Liver (tissue), 3 donors: ENCODE measurements around the gene PCDH10.

ENCODE experiments used
- ATF3 ChIP-seq: IDR thresholded peaks from 2 replicates; pipeline ENCODE4 v1.6.1; 2016; ENCODE audit warnings: antibody characterized with exemption
- CTCF ChIP-seq: fragments of 150-350 bp; IDR thresholded peaks from 2 replicates; pipeline ENCODE4 v1.5.1; 2017; ENCODE audit warnings: improper control_type of control experiment, low read depth, low read length; ENCODE audit not compliant: missing input control
- GABPA ChIP-seq, 2 donors: IDR thresholded peaks in 1 of 2; conservative IDR thresholded peaks in 1 of 2; 2 replicates each; pipeline ENCODE4 v1.6.1; 2016; ENCODE audit warnings: antibody characterized with exemption in 2 of 2, mild to moderate bottlenecking in 1 of 2, moderate library complexity in 1 of 2
- HNF4G ChIP-seq: IDR thresholded peaks from 2 replicates; pipeline ENCODE4 v1.6.1; 2016; ENCODE audit warnings: antibody characterized with exemption
- JUND ChIP-seq, 2 donors: IDR thresholded peaks; 2 replicates each; pipeline ENCODE4 v1.6.1; 2016; ENCODE audit warnings: antibody characterized with exemption in 2 of 2
- NR2F2 ChIP-seq: IDR thresholded peaks from 2 replicates; pipeline ENCODE4 v1.6.1; 2016; ENCODE audit warnings: antibody characterized with exemption
- RAD21 ChIP-seq, 2 donors: IDR thresholded peaks; 2 replicates each; pipeline ENCODE4 v1.6.1; 2016; ENCODE audit warnings: antibody characterized with exemption in 2 of 2, mild to moderate bottlenecking in 2 of 2
- TAF1 ChIP-seq: conservative IDR thresholded peaks from 2 replicates; pipeline ENCODE4 v1.6.1; 2016; ENCODE audit warnings: antibody characterized with exemption, mild to moderate bottlenecking
- YY1 ChIP-seq: IDR thresholded peaks from 2 replicates; pipeline ENCODE4 v1.6.1; 2016; ENCODE audit warnings: antibody characterized with exemption, mild to moderate bottlenecking
- TF ChIP-seq, protein P1 (sequence below): IDR thresholded peaks from 2 replicates; pipeline ENCODE4 v1.6.1; 2016; ENCODE audit warnings: antibody characterized with exemption, mild to moderate bottlenecking
- donor health status: healthy.
- donor health status: healthy.

DNA sequence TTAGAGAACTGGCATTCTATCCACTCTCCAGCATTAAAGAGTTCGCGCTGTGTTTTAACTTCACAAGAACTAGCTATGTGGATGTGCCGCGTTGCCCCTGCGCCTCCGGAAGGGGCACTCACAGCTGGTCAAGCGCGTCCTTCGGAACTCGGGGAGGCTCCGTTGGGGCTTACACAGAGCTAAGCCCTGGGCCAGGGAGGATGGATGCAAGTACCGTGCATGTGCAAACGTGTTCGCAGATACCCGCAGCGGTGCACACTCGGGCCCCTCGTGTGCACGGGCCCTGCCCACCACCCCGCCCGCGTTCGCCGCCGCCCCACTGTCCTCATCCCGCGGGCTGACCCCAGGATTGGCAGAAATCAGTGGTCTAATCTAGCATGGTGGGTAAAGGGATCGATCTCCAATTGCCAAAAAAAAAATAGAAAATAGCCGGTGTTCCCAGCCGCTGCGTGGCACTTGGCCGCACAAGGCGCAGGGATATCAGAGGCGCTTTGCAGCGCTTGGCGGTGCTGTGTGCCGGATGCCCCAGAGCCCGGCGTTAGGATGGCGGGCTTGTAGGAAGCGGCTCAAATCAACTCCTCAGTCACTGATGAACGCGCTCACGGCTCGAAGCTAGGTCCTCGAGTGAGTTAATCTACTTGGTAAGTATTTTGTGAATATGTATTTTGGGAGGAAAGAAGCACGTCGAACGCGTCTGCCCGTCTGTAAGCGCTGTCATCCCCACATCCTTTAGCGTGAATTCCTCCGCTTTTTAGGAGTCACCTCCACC, 989 bp upstream of the PCDH10 start:
- TF ChIP-seq, protein P1, sequence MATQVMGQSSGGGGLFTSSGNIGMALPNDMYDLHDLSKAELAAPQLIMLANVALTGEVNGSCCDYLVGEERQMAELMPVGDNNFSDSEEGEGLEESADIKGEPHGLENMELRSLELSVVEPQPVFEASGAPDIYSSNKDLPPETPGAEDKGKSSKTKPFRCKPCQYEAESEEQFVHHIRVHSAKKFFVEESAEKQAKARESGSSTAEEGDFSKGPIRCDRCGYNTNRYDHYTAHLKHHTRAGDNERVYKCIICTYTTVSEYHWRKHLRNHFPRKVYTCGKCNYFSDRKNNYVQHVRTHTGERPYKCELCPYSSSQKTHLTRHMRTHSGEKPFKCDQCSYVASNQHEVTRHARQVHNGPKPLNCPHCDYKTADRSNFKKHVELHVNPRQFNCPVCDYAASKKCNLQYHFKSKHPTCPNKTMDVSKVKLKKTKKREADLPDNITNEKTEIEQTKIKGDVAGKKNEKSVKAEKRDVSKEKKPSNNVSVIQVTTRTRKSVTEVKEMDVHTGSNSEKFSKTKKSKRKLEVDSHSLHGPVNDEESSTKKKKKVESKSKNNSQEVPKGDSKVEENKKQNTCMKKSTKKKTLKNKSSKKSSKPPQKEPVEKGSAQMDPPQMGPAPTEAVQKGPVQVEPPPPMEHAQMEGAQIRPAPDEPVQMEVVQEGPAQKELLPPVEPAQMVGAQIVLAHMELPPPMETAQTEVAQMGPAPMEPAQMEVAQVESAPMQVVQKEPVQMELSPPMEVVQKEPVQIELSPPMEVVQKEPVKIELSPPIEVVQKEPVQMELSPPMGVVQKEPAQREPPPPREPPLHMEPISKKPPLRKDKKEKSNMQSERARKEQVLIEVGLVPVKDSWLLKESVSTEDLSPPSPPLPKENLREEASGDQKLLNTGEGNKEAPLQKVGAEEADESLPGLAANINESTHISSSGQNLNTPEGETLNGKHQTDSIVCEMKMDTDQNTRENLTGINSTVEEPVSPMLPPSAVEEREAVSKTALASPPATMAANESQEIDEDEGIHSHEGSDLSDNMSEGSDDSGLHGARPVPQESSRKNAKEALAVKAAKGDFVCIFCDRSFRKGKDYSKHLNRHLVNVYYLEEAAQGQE, result no peak
- TF ChIP-seq CTCF (no peak), HNF4G (no peak), GABPA (IDR thresholded peaks at IDR 0.05 in 1 of 2, conservative IDR thresholded peaks at IDR 0.05 in 1 of 2) (no peak), JUND (IDR thresholded peaks at IDR 0.05) (no peak), TAF1 (no peak), NR2F2 (no peak), RAD21 (IDR thresholded peaks at IDR 0.05) (no peak), YY1 (no peak), ATF3 (no peak)
